IMR-90 (cell line): ENCODE measurements around the gene ELMOD3. TPM values are rescaled to one million over a fixed set of nuclear protein-coding genes. Genes with fewer than 3 reads are reported as not detected.

Experiments
- ATAC-seq: fragments of 200-7000 bp; cut with Tn5 transposase; 2 replicates; pipeline ENCODE4 v1.9.1; 2020; ENCODE audit warnings: low read depth, mild to moderate bottlenecking, moderate library complexity
- BruUV-seq: library from RNA; stranded (reverse); fragments of 400-500 nt; replicated peaks from 2 replicates; lab custom pipeline; 2021; lab: Mats Ljungman, UMichigan
- CTCF ChIA-PET: fragments of 300-600 bp; formaldehyde crosslinking; extraction: SDS; loops from one replicate; lab custom pipeline; 2021; ENCODE audit warnings: antibody characterized with exemption; lab: Yijun Ruan, JAX
- POLR2A ChIA-PET: fragments of 300-600 bp; sonication (Branson Sonifier 250); formaldehyde crosslinking; loops from one replicate; lab custom pipeline; 2022; ENCODE audit warnings: antibody characterized with exemption; ENCODE audit not compliant: unreplicated experiment; lab: Charles Lee
- DNase-seq: peaks from one replicate; pipeline ENCODE4 v3.0.0; 2013
- H2AFZ ChIP-seq: replicated peaks from 2 replicates; pipeline ENCODE3; 2013; ENCODE audit warnings: low read length, mild to moderate bottlenecking; ENCODE audit not compliant: poor library complexity
- H2AK5ac ChIP-seq: 2 replicates; pipeline ENCODE4 v1.6.1; 2013; ENCODE audit warnings: low read depth, low read length, inconsistent platforms
- H2AK9ac ChIP-seq: replicated peaks from 2 replicates; pipeline ENCODE3; 2013; ENCODE audit warnings: mild to moderate bottlenecking, low read depth, low read length, moderate library complexity; ENCODE audit not compliant: poor library complexity
- H2BK120ac ChIP-seq: 2 replicates; pipeline ENCODE4 v1.6.1; 2013; ENCODE audit warnings: low read depth, low read length, inconsistent platforms
- H2BK15ac ChIP-seq: 3 replicates; pipeline ENCODE4 v1.6.1; 2013; ENCODE audit warnings: low read depth, low read length, inconsistent platforms
- H2BK20ac ChIP-seq: 2 replicates; pipeline ENCODE4 v1.6.1; 2013; ENCODE audit warnings: low read depth, mild to moderate bottlenecking, inconsistent platforms, low read length, moderate library complexity
- H2BK5ac ChIP-seq: 2 replicates; pipeline ENCODE4 v1.6.1; 2013; ENCODE audit warnings: mild to moderate bottlenecking, low read depth, low read length, inconsistent platforms; ENCODE audit not compliant: poor library complexity, severe bottlenecking
- H3K14ac ChIP-seq: replicated peaks from 2 replicates; pipeline ENCODE4 v1.6.1; 2013; ENCODE audit warnings: low read depth, low read length, inconsistent platforms
- H3K18ac ChIP-seq: 2 replicates; pipeline ENCODE4 v1.6.1; 2013; ENCODE audit warnings: low read depth, low read length, control low read depth
- H3K23ac ChIP-seq: 2 replicates; pipeline ENCODE4 v1.6.1; 2013; ENCODE audit warnings: low read depth, low read length, inconsistent platforms
- H3K27ac ChIP-seq: 2 replicates; pipeline ENCODE4 v1.5.1; 2013; ENCODE audit warnings: mild to moderate bottlenecking, control low read depth, low read length; ENCODE audit not compliant: insufficient read depth
- H3K27me3 ChIP-seq: 2 replicates; pipeline ENCODE4 v1.6.1; 2013; ENCODE audit warnings: low read length; ENCODE audit not compliant: control insufficient read depth, insufficient read depth
- H3K36me3 ChIP-seq: 2 replicates; pipeline ENCODE4 v1.6.1; 2013; ENCODE audit warnings: low read length, mixed read lengths; ENCODE audit not compliant: control insufficient read depth, insufficient read depth
- H3K4ac ChIP-seq: 2 replicates; pipeline ENCODE4 v1.6.1; 2013; ENCODE audit warnings: low read depth, low read length, inconsistent platforms
- H3K4me1 ChIP-seq: 2 replicates; pipeline ENCODE4 v1.6.1; 2013; ENCODE audit warnings: low read length, mixed read lengths; ENCODE audit not compliant: control insufficient read depth, insufficient read depth
- H3K4me2 ChIP-seq: 2 replicates; pipeline ENCODE4 v1.6.1; 2013; ENCODE audit warnings: low read depth, mild to moderate bottlenecking, control low read depth, low read length, moderate library complexity
- H3K4me3 ChIP-seq: 2 replicates; pipeline ENCODE4 v1.5.1; 2013; ENCODE audit warnings: low read depth, mild to moderate bottlenecking, control low read depth, low read length, moderate library complexity; ENCODE audit not compliant: insufficient read depth
- H3K56ac ChIP-seq: 2 replicates; pipeline ENCODE4 v1.6.1; 2013; ENCODE audit warnings: low read length, inconsistent platforms; ENCODE audit not compliant: insufficient read depth; ENCODE audit errors: extremely low read depth
- H3K79me1 ChIP-seq, 2 experiments: 2 replicates each; pipeline ENCODE4 v1.6.1; 2013; ENCODE audit warnings: low read length in 2 of 2, inconsistent platforms in 1 of 2, low read depth in 1 of 2
- H3K9ac ChIP-seq: 2 replicates; pipeline ENCODE4 v1.6.1; 2013; ENCODE audit warnings: low read depth, low read length, control low read depth
- H3K9me1 ChIP-seq: 2 replicates; pipeline ENCODE4 v1.6.1; 2013; ENCODE audit warnings: low read length, inconsistent platforms; ENCODE audit not compliant: insufficient read depth
- H3K9me3 ChIP-seq: 2 replicates; pipeline ENCODE4 v1.6.1; 2013; ENCODE audit warnings: low read length; ENCODE audit not compliant: control insufficient read depth, insufficient read depth
- H4K20me1 ChIP-seq: 2 replicates; pipeline ENCODE4 v1.6.1; 2013; ENCODE audit warnings: low read length, inconsistent platforms; ENCODE audit not compliant: insufficient read depth
- H4K5ac ChIP-seq: 2 replicates; pipeline ENCODE4 v1.6.1; 2013; ENCODE audit warnings: mild to moderate bottlenecking, low read depth, low read length, control low read depth
- H4K8ac ChIP-seq, 2 experiments: 2 replicates each; pipeline ENCODE4 v1.6.1; 2013; ENCODE audit warnings: low read depth in 2 of 2, low read length in 2 of 2, control low read depth in 1 of 2, inconsistent platforms in 1 of 2
- H4K91ac ChIP-seq: 2 replicates; pipeline ENCODE4 v1.6.1; 2013; ENCODE audit warnings: low read depth, low read length, inconsistent platforms; ENCODE audit not compliant: insufficient read depth
- MAFK ChIP-seq: IDR thresholded peaks from 2 replicates; pipeline ENCODE4 v1.6.1; 2012; ENCODE audit warnings: low read depth, low read length, improper control_type of control experiment
- MXI1 ChIP-seq: IDR thresholded peaks from 2 replicates; pipeline ENCODE4 v1.6.1; 2012; ENCODE audit warnings: low read depth, mild to moderate bottlenecking, low read length, moderate library complexity, borderline replicate concordance
- WGBS, 2 experiments: methylation state at CpG; one replicate each; pipeline versions ENCODE4 v1.1.5 to v1.1.7; 2013; ENCODE audit warnings: missing lambda C conversion rate in 2 of 2; ENCODE audit not compliant: insufficient read length in 1 of 2; ENCODE audit errors: extremely low coverage in 2 of 2; 5-methylcytosine and 5-hydroxymethylcytosine counted together
- dilution Hi-C: fragments of 300-500 bp; cut with HindIII; formaldehyde crosslinking; loops from one replicate; pipeline ENCODE4 v1.14.3; 2018; ENCODE audit warnings: low sequenced_read_pairs; ENCODE audit not compliant: unreplicated experiment
- in situ Hi-C: fragments of 300-500 bp; cut with MboI; formaldehyde crosslinking; loops from 3 replicates; pipeline ENCODE4 v1.14.3; 2019; ENCODE audit warnings: low sequenced_read_pairs, inconsistent platforms, mixed read lengths
- intact Hi-C: fragments of 100-400 bp; cut with micrococcal nuclease; formaldehyde crosslinking; loops from 2 replicates; pipeline ENCODE4 v1.10.0; 2022
- polyA plus RNA-seq, 3 experiments: library from polyadenylated mRNA; depleted of rRNA; stranded (reverse); fragments of >200 nt; gene quantifications; 2 replicates each; pipeline ENCODE4 v1.2.3, GENCODE V29; 2012; ENCODE audit warnings: low replicate concordance in 1 of 3
- total RNA-seq: library from RNA; depleted of rRNA; stranded (reverse); fragments of >200 nt; gene quantifications from 2 replicates; pipeline ENCODE4 v1.2.3, GENCODE V29; 2012

Gene ELMOD3
- total and polyA plus RNA-seq, 2 of the 4 experiments (the other 2 are of a cell fraction), result 13.1 to 20.7 TPM

GRCh38 chr2:85327160-85327821 lies 27.3 kb upstream of the ELMOD3 start:
- POLR2A ChIA-PET, result interaction anchor here (0.6 to 1.3 kb wide), 3 partner anchors 27 to 284 kb away, joined by 3 to 6 read pairs (median 5); partner anchors contain the start of genes C2orf68, ELMOD3 and RETSAT
- TF ChIP-seq MAFK (no peak), MXI1 (0 out of 2 replicates have a peak, but pooled peaks have one; percentile 25)
- Histone ChIP-seq H4K5ac (peak overlapping the region; percentile 36), H3K4me1 (peaks cover 7% of the 10 kb centered on the region), H2AFZ (peak overlapping the region; percentile 99), H4K91ac (peak overlapping the region; percentile 72; the same call in 1 of the 2 replicates), H4K8ac (peak overlapping the region; percentile 90 to 92), H2BK15ac (no peak overlapping the region; the same call in 2 of the 3 replicates), H2BK20ac (no peak overlapping the region), H3K36me3 (peaks cover 36% of the 10 kb centered on the region), H3K23ac (peak overlapping the region; percentile 91), H3K18ac (peak overlapping the region; percentile 10; the same call in 1 of the 2 replicates), H3K9me1 (peaks cover 8% of the 10 kb centered on the region), H2AK9ac (peak overlapping the region; percentile 60), H3K4me2 (peak overlapping the region; percentile 100), H3K79me1 (peaks cover 3 to 57% of the 10 kb centered on the region in 2 experiments), H3K4me3 (peak overlapping the region; percentile 57), H2AK5ac (peak overlapping the region; percentile 70), H3K27me3 (no peaks in the 10 kb centered on the region), H2BK5ac (peak overlapping the region; percentile 64), H3K9me3 (no peaks in the 10 kb centered on the region), H3K14ac (peak overlapping the region; percentile 94), H3K4ac (peak overlapping the region; percentile 90), H3K9ac (peak overlapping the region; percentile 69), H3K56ac (peak overlapping the region; percentile 63; the same call in 1 of the 2 replicates), H4K20me1 (peaks cover 37% of the 10 kb centered on the region), H3K27ac (peak overlapping the region; percentile 77), H2BK120ac (peak overlapping the region; percentile 58; the same call in 1 of the 2 replicates)
- intact Hi-C loops, result loop anchor here (1.0 to 5.0 kb wide), 2 partner anchors 27 to 225 kb away; partner anchors contain the start of genes ELMOD3 and RETSAT
- in situ Hi-C loops, result no loop called here
- ATAC-seq (peak; percentile 43), DNase-seq (peak; percentile 45)
- 5% methylated on average over 17 of the region's 41 CpGs; no CpG with 5 or more reads in 1 of the 2 experiments for WGBS, 2 experiments
- dilution Hi-C loops, result no loop called here
- CTCF ChIA-PET, result interaction anchor here (0.6 kb wide), 2 partner anchors 9 to 864 kb away, joined by 3 read pairs; no protein-coding TSS in a partner anchor
- TSS peak; percentile 95 for BruUV-seq
